HG03354 (cell line): Measurements from ENCODE around the gene NAGS.
A peak's percentile ranks its signal among the peaks of the same experiment; 100 is the strongest.
"Not testable (repeated sequence)": the region's sequence is repeated elsewhere in the genome, so short reads cannot be mapped to it uniquely, and the experiment has no call there.

Source experiments
- ATAC-seq: cut with Tn5 transposase; IDR thresholded peaks from one replicate; pipeline ENCODE4 v1.9.1; 2021; ENCODE audit warnings: mild to moderate bottlenecking; ENCODE audit not compliant: unreplicated experiment, poor library complexity, severe bottlenecking

NAGS gene

DNA sequence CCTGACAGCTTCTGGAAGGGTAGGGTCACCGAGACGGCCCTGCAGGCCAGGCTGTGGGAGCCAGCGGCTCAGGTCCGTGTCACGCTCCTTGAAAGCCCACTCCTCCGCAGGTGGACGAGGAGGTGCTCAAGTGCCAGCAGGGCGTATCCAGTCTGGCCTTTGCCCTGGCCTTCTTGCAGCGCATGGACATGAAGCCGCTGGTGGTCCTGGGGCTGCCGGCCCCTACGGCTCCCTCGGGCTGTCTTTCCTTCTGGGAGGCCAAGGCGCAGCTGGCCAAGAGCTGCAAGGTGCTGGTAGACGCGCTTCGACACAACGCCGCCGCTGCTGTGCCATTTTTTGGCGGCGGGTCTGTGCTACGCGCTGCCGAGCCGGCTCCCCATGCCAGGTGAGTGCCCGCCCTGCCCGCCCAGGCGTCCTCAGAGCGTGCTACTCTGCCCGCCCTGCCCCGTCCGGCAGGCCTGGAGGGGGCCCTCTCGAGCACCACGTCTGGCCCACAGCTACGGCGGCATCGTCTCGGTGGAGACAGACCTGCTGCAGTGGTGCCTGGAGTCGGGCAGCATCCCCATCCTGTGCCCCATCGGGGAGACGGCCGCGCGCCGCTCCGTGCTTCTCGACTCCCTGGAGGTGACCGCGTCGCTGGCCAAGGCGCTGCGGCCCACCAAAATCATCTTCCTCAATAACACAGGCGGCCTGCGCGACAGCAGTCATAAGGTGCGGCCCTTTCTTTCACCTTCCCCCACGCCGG lies 1.3 kb downstream of the NAGS start:
- ATAC-seq = no peak

DNA sequence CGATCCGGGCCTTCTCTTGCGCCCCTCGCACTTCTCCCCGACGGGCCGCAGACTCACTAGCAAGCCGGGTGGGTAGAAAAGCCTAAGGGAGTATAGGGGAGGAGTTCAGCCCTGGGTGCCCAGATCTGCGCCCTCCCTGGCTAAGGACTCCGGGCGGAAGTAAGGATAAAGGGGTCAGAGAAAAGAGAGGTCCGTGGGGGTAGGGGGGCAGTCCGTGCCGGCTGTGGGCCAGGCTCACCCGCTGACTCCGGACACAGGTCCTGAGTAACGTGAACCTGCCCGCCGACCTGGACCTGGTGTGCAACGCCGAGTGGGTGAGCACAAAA lies 1.8 kb downstream of the NAGS start:
- ATAC-seq = no peak

DNA sequence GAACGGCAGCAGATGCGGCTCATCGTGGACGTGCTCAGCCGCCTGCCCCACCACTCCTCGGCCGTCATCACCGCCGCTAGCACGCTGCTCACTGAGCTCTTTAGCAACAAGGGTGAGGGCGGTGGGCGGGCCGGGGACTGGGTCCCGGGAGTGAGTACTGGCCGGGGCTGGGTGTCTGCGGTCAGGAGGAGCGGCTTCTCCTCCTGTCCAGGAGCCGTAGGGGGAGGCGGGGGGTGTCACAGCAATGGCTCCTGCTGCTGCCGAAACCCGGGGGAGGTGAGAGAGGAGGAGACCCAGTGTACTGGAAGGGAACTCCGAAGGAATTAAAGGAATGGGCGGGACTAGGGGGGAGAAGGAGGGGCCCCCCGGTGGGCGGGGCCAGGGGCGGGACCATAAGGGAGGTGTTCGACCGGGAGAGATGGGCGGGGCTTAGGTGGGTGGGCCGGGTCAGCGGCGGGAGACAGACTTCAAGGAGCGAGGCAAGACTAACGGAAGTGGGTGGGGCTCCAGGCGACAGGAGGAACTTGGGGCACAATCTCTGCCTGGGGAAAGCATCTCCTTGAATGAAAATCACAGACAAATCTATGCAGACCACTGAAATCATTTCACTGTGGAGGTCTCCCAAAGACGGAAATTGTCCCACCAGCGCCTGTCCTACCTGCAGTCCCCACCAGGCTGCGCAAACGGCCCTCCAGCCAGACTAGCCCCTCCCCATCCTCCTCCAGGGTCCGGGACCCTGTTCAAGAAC lies 2.4 kb downstream of the NAGS start:
- ATAC-seq = peak; percentile 65

DNA sequence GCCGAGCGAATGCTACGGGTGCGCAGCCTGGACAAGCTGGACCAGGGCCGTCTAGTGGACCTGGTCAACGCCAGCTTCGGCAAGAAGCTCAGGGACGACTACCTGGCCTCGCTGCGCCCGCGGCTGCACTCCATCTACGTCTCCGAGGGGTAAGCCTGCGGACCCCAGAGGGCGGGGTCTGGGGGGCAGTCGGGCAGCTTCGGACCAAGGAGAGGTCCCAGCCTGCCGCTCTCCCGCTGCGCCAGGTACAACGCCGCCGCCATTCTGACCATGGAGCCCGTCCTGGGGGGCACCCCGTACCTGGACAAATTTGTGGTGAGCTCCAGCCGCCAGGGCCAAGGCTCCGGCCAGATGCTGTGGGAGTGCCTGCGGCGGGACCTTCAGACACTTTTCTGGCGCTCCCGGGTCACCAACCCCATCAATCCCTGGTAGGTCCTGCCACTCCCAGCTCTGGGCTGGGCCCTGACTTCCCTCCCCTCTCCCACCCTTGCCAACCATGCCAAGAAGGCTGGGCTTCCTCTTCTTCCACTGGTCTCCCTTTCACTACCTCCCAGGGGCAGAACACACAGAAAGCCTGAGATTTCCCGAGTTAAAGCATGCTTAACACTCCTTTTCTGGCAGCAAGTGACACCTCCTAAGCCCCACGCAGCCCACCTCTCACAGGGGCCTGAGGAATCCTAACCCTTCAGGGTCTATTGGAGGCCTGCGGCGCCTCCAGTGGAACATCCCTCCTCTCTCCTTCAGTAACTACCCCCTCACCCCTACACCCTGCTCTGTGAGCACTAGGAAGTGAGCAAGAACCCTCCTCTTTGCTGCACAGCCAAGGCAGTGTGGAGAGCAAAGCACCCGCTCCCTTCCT lies 3.2 kb downstream of the NAGS start:
- no peak for ATAC-seq

DNA sequence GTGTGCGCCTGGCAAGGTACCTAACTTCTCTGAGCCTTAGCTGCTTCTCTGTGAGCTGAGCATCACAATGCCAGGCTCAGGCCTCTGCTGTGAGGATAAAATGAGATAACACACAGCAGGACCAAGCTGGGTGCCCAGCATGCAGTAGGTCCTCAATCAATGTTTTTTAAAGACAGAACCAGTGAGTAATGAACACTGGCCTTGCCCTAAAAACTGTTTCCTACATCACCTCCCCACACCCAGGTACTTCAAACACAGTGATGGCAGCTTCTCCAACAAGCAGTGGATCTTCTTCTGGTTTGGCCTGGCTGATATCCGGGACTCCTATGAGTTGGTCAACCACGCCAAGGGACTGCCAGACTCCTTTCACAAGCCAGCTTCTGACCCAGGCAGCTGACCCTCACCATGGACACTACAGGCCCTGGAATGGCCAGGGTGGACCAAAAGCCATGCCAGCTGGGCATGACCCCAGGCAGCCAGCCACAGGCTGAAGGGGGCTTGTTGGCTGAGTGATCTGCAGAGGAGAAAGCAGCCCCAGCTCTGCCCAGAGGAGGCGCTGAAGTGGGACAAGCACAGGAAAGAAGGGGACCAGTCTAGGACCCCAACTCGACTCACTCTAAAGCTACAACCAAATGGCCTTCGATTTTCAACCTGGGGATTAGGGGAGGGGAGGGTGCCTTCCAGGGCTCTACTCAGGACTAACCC lies 3.9 kb downstream of the NAGS start:
- no peak for ATAC-seq

GRCh38 chr17:44010966-44011647 lies 6.7 kb downstream of the NAGS start:
- ATAC-seq = no peak

DNA sequence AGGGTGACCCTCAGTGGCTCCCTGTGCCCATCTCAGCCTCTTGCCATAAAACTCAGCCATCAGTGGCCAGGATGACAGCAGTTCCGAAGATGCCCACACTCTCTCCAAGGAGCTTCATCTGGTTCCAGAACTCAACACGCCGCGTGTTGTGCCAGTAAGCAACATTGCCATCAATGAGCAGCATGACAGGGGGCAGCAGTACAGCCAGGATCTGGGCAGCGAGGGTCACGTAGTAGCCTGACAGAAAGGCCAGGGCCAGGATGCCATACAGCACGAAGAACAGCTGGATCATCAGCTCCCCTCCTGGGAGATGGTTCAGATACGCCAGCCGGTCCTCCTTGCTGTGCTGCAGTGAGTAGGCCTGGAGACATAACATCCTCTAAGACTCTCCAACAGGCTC lies 7.5 kb downstream of the NAGS start:
- no peak for ATAC-seq

DNA sequence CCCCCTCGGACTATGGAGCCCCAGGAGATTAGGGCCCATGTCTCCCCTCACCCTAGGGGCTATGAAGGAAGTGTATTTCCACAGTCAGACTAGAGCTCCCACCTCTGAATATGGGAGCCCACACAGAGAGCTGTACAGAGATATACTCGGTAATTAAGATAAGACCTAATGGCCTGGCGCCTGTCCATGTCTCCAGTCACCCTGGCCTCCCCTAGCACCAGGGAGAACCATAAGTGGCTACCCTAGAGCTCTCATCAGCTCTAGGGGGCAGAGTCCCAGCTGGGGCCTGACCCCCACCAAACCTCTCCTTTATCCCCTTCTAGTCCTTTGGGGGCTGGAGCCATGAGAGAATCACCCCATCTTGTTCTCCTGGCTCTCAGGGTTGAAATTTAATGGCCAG lies 8.0 kb downstream of the NAGS start:
- ATAC-seq = no peak

GRCh38 chr17:44012874-44013273 lies 8.5 kb downstream of the NAGS start:
- ATAC-seq = no peak

GRCh38 chr17:44014133-44014436 lies 9.7 kb downstream of the NAGS start:
- no peak for ATAC-seq

GRCh38 chr17:44014437-44015172 lies 10.2 kb downstream of the NAGS start, which contains the start of gene TMEM101:
TMEM101 (minus strand) TSS chr17:44014963; CDS start chr17:44014952, 11 bp downstream.
- peak; percentile 87 for ATAC-seq

DNA sequence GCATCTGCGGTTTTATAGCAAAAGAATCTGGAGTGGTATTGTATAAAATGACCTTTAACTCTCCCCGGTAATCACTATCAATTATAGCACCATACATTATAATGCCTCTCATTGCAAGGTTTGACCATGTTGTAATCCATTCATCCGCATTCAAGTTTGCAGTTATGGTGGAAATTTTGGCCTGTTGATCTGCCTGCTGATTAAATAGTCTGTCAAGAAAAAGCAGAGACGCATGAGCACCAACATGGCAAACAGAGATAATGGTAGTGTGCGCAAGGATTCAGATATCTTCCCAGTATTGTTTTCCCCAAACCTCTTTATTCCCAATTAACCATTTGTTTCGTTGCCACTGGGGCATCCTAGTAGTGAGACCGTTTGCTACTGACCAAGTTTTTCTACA lies 16.8 kb downstream of the NAGS start:
- not testable (repeated sequence) for ATAC-seq

- no peak for ATAC-seq
Measured at GRCh38 chr17:44022246-44022645, 17.8 kb downstream of the NAGS start.

DNA sequence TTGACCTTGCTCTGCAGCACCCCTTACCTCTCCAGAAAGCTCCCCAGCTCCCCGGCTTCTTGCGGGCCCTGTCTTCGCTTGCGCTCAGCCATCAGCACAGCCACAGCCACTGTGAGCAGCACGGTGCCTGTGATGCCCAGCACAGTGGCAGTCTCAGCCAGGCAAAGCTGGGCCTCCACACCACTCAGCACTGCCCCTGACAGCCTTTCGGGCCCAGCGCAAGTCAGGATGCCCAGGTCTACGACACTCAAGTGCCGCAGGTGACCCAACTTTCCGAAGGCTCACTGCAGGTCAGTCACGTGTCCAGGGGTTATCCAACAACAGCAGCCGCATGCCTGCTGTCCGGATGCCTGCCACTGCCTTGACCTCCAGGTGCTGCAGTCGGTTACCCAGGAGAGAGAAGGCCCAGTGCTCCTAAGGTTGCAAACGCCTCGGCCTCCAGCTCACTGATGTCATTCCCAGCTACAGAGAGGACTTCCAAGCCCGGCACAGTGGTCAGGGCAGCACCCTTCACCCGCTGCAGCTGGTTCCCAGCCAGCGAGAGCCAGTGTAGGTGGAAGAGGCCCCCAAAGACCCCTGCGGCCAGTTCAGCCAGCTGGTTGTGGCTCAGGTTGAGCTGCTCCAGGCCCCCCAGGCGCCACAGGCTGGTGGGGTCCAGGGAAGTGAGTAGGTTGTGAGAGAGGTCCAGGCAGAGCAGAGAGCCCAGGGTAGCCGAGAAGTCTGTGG lies 19.3 kb downstream of the NAGS start:
- no peak for ATAC-seq

DNA sequence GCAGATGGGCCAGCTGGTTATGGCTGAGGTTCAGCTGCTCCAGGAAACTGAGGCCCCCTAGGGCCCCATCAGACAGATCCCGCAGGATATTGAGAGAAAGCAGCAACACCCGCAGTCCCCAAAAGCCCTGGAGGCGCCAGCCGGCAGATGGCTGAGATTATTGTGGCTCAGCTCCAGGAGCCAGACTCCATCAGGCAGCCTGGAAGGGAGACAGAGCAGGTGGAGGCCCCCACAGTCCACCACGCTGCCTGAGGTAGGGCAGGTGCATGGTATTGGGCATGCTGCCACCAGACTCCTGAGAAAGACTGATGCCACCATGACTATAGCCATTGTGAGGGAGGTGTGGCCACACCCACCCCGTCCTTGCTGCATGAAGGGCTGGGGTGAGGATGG lies 19.8 kb downstream of the NAGS start:
- ATAC-seq = no peak

DNA sequence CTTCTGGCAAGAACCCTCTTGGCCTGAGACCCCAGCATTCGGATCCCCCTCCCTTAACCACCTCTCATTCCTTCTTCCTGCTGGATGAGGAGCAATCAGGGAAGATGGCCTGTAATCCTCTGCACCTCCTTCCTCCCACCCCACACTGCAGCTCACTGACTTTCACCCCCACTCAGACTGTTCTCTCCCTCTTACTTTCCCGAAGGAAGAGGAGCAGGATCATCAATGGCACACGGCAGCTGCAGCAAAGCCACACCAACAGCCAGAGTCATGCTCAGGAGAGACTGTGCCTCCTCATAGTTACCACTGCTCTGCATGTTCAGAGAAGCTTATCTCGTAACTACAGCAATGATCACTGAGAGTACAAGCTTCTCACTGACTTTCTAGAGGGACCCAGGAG lies 20.4 kb downstream of the NAGS start:
- no peak for ATAC-seq

- no peak for ATAC-seq
Measured at GRCh38 chr17:44029736-44030135, 25.3 kb downstream of the NAGS start.

GRCh38 chr17:44030482-44030881 lies 26.1 kb downstream of the NAGS start:
- ATAC-seq = no peak
